ENCODE measurements around the gene VAPB. TPM values are rescaled to one million over a fixed set of nuclear protein-coding genes. Genes with fewer than 3 reads are reported as not detected.

The VAPB gene
- total RNA-seq, 1 experiment from 2014 or later: 61.2 TPM

DNA sequence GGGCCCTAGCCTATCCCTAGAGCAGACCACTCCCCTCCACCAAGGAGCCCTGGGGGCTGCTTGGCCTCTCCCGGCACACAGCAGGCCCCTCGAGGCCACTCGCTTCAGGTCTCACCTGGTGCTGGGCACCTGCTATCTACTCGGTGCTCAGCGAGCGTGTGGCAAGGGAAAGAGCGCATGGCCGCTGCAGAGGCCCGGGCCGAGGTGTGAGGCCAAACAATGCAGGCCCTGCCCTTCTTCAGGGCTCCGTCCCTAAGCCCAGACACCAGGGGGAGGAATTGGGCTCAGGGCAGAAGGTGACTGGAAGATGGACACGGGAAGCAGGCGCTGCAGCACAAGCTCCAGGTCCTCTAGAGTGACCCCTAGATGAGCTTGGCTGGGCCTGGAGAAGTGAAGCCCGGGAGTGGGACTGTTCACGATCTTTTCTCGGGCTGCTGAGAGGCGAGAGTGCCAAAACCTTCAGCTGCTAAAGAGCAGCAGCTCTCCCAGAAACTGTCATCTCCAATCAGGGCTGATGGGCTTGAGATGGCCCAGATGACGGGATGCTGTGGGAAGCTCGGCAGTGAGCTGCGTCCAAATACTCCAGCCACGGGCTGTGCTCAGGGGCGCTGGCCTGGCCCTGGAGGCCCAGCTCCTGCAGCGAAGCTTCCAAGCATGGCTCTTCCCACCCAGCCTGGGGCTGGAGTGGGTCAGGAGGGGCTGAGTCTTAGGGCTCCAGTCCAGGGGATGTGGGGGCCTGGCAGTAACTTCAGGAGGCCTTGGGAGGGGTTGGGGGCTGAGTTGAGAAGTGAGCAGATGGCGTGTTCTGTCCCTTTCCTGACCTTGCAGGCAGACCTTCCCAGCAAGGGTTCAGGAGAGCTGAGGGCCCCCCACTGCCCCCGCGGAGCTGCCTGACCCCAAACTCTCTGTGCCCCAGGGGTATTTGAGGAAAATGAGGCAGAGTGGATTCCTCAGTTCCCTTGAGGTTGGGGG, 82.5 kb downstream of the VAPB start:
- CTCF ChIA-PET: interaction anchor here (0.7 kb wide), 2 partner anchors 261 to 696 kb away, joined by 3 read pairs; no protein-coding TSS in a partner anchor
- no peaks in the 10 kb centered on the region for H3K36me3 Mint-ChIP-seq (ENCODE audit: insufficient read depth, unreplicated experiment)
- H3K27ac Mint-ChIP-seq (ENCODE audit: low read depth, unreplicated experiment): no peak overlapping the region
- TF ChIP-seq, protein P1, sequence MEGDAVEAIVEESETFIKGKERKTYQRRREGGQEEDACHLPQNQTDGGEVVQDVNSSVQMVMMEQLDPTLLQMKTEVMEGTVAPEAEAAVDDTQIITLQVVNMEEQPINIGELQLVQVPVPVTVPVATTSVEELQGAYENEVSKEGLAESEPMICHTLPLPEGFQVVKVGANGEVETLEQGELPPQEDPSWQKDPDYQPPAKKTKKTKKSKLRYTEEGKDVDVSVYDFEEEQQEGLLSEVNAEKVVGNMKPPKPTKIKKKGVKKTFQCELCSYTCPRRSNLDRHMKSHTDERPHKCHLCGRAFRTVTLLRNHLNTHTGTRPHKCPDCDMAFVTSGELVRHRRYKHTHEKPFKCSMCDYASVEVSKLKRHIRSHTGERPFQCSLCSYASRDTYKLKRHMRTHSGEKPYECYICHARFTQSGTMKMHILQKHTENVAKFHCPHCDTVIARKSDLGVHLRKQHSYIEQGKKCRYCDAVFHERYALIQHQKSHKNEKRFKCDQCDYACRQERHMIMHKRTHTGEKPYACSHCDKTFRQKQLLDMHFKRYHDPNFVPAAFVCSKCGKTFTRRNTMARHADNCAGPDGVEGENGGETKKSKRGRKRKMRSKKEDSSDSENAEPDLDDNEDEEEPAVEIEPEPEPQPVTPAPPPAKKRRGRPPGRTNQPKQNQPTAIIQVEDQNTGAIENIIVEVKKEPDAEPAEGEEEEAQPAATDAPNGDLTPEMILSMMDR (IDR thresholded peaks at IDR 0.05; ENCODE audit: unreplicated experiment): no peak
- intact Hi-C loops (cut with micrococcal nuclease): no loop called here
- no peaks in the 10 kb centered on the region for H3K27me3 Mint-ChIP-seq (ENCODE audit: insufficient read depth, unreplicated experiment)
- no peak overlapping the region for H3K4me3 Mint-ChIP-seq (ENCODE audit: unreplicated experiment)
- H3K4me1 Mint-ChIP-seq (ENCODE audit: insufficient read depth, unreplicated experiment): no peaks in the 10 kb centered on the region
- no peak for DNase-seq (ENCODE audit: unreplicated experiment)
- BruUV-seq (replicated peaks): no TSS peak
- H3K9me3 Mint-ChIP-seq (ENCODE audit: unreplicated experiment): peaks cover under 1% of the 10 kb centered on the region
- POLR2A ChIA-PET: interaction anchor here (0.6 to 0.7 kb wide), 2 partner anchors 40 to 1059 kb away, joined by 3 read pairs; no protein-coding TSS in a partner anchor

DNA sequence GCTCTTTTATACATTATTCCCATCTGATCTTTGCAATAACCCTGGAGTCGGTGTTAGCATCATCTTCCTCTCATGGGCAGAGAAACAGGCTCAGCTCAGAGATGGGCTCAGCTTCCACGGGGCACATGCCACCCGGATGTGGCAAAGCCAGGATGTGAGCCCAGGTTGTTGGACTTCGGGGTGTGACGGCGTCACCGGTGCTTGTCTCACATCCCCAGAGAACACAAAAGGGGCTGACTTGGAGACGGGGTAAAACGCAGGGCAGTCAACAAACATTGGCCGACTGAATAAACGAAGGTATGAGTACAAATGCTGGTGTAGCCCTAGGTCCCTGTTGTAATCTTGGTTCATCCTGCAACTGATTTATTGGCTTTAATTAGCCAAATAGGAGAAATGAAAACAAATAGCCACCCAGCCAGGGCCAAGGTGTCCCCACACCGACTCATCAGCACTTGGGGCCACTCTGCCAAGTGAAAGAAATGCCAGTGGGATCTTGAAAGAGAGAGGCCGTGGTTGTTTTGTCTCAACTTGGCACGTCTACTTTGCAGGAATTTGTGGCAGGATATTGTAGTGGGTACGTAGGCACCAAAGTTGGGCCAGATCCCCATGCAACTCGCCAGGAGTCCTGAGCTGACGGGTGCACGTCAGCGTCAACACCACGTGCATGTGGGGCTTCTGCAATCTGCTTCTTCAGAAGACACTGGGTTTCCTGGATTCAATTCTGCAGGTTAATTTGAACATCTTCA, 83.4 kb downstream of the VAPB start:
- no peak overlapping the region for H3K4me3 Mint-ChIP-seq (ENCODE audit: unreplicated experiment)
- TF ChIP-seq, protein P1 (IDR thresholded peaks at IDR 0.05; ENCODE audit: unreplicated experiment): no peak
- no peaks in the 10 kb centered on the region for H3K4me1 Mint-ChIP-seq (ENCODE audit: insufficient read depth, unreplicated experiment)
- no peak for DNase-seq (ENCODE audit: unreplicated experiment)
- H3K27ac Mint-ChIP-seq (ENCODE audit: low read depth, unreplicated experiment): no peak overlapping the region
- CTCF ChIA-PET: interaction anchor here (1.2 kb wide), 1 partner anchor 24 kb away, joined by 4 read pairs; no protein-coding TSS in a partner anchor
- H3K9me3 Mint-ChIP-seq (ENCODE audit: unreplicated experiment): peaks cover 11% of the 10 kb centered on the region
- POLR2A ChIA-PET: no interaction called here
- BruUV-seq (replicated peaks): no TSS peak
- no peaks in the 10 kb centered on the region for H3K36me3 Mint-ChIP-seq (ENCODE audit: insufficient read depth, unreplicated experiment)
- intact Hi-C loops (cut with micrococcal nuclease): no loop called here
- no peaks in the 10 kb centered on the region for H3K27me3 Mint-ChIP-seq (ENCODE audit: insufficient read depth, unreplicated experiment)

DNA sequence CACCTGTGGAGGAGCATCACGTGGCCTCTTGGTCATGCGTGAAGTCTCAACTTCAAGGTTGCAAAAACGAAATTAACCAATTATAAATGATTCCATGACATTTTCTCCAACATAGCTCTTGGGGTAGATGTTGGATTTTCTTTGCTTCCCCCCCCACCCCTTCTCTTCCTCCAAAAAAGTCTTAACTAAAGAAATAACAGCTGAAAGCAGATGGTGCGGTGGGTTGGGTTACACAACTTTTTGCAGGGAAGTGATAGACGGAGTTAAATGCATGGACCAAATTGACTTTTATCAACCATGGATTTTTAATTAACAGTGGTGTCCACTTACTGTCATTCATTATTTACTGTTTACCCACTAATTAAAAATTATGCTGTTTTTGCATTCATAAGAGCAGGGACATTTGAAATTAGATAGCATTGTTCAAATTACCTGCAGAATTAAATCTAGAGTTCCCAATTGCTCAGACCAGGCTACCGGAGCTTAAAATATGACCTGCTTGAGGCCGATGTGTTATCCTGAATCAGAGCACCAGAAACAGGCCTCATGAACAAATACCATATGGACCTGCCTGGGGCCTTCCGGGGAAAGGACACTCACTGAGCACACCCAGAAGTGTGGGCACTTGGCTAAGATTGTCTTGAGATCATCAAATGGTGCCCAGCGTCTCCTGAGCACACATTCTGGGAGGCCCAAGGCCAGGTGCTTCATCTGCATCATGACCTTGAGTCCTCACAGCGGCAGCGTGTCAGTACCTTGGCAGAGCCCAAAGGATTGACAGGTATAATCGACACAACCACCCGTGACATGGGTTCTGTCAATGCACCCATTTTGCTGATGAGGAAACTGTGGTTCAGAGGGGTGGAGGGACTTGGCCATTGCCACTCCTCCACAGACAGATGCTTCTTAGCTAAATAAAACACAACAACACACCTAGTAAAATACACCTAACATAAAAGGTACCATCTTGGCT, 84.7 kb downstream of the VAPB start:
- ChIA-PET POLR2A (interaction anchor here (0.8 kb wide), 1 partner anchor 139 kb away, joined by 3 read pairs; no protein-coding TSS in a partner anchor), CTCF (interaction anchor here (0.6 to 1.2 kb wide), 4 partner anchors 10 to 229 kb away, joined by 3 to 6 read pairs (median 4); no protein-coding TSS in a partner anchor)
- intact Hi-C loops (cut with micrococcal nuclease): no loop called here
- Mint-ChIP-seq H3K36me3 (ENCODE audit: insufficient read depth, unreplicated experiment) (no peaks in the 10 kb centered on the region), H3K27me3 (ENCODE audit: insufficient read depth, unreplicated experiment) (no peaks in the 10 kb centered on the region), H3K4me3 (ENCODE audit: unreplicated experiment) (no peak overlapping the region), H3K27ac (ENCODE audit: low read depth, unreplicated experiment) (no peak overlapping the region), H3K9me3 (ENCODE audit: unreplicated experiment) (peaks cover 22% of the 10 kb centered on the region), H3K4me1 (ENCODE audit: insufficient read depth, unreplicated experiment) (no peaks in the 10 kb centered on the region)
- no TSS peak for BruUV-seq (replicated peaks)
- TF ChIP-seq, protein P1 (IDR thresholded peaks at IDR 0.05; ENCODE audit: unreplicated experiment): no peak
- no peak for DNase-seq (ENCODE audit: unreplicated experiment)
